Mucosa of stomach (tissue), 1 donor: ENCODE data around the gene SLC38A6.

Experiments
- H3K27me3 ChIP-seq: one replicate; pipeline ENCODE4 v1.7.0; 2013; ENCODE audit warnings: mild to moderate bottlenecking, low read length; ENCODE audit not compliant: control insufficient read depth, insufficient read depth
- H3K36me3 ChIP-seq: one replicate; pipeline ENCODE4 v1.7.0; 2013; ENCODE audit warnings: low read length; ENCODE audit not compliant: control insufficient read depth, insufficient read depth
- H3K4me1 ChIP-seq: one replicate; pipeline ENCODE4 v1.7.0; 2013; ENCODE audit warnings: mild to moderate bottlenecking, low read length; ENCODE audit not compliant: control insufficient read depth, insufficient read depth
- H3K4me3 ChIP-seq: one replicate; pipeline ENCODE4 v1.7.0; 2013; ENCODE audit warnings: low read length
- H3K9ac ChIP-seq: one replicate; pipeline ENCODE4 v1.7.0; 2013; ENCODE audit warnings: mild to moderate bottlenecking, low read length, moderate library complexity
- H3K9me3 ChIP-seq: one replicate; pipeline ENCODE4 v1.7.0; 2013; ENCODE audit warnings: mild to moderate bottlenecking, low read length, moderate library complexity; ENCODE audit not compliant: control insufficient read depth
- donor health status: Pancreatic carcinoma.

SLC38A6 gene

DNA sequence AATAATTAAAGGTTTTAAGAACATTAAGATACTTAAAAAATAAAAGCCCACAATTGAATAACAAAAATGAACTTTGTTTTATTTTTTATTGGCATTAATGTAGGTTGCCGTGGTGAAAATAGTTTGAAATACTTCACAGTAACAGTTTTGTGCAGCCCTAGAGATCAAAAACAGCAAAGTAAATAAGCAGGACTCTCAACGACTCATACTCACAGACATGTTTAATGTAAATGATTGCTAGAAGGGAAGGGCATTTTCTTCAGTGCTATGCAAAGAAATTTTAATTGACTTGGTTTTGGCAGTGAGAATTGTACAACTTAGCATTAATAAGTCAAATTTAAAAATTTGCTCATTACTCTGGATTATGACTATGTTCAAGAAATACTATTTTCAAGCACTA lies 16.1 kb upstream of the SLC38A6 start:
- Histone ChIP-seq H3K9me3 (no peaks in the 10 kb centered on the region), H3K27me3 (no peaks in the 10 kb centered on the region), H3K4me1 (no peaks in the 10 kb centered on the region), H3K36me3 (no peaks in the 10 kb centered on the region), H3K9ac (no peak overlapping the region), H3K4me3 (no peak overlapping the region)

DNA sequence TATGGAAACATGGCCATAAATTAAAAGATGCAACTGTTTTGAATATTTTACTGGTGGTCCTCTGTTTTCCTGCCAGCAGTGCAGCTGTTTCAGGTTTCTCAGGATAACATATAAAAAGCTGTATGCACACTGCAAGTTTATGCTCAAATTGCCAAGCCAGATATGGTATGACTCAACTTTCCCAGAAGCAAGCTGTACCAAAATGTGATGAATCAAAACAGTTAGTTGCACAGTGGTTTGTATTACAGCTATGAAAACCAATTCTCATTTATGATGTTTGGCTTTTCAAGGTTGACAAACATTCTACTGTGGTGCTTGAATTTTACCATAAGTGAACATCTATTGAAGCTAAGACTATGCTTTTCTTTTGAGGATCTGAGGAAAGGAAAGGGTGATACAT lies 15.6 kb upstream of the SLC38A6 start:
- no peaks in the 10 kb centered on the region for H3K9me3 ChIP-seq
- no peaks in the 10 kb centered on the region for H3K4me1 ChIP-seq

DNA sequence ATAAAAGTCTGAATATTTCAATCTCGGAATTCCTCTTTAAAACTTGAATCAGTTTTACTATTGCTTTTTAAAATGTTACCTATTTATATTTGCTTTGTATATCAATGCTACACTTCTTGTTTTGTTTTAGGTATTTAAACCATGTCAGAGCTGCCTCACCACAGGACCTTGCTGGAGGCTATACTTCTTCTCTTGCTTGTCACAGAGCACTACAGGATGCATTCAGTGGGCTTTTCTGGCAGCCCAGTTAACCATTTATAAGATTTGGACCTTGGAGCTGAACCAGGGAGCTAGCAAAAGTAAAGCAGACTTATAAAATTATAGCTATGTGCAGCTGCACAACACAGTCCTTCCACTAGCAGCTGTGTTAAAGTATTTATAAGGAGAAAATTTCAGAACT lies 12.9 kb upstream of the SLC38A6 start:
- Histone ChIP-seq H3K36me3 (no peaks in the 10 kb centered on the region), H3K9me3 (no peaks in the 10 kb centered on the region), H3K4me3 (no peak overlapping the region), H3K4me1 (no peaks in the 10 kb centered on the region), H3K27me3 (no peaks in the 10 kb centered on the region), H3K9ac (no peak overlapping the region)

More for the DNA sequence above, 15.6 kb upstream of the SLC38A6 start:
- no peak overlapping the region for H3K9ac ChIP-seq
- no peak overlapping the region for H3K4me3 ChIP-seq
- no peaks in the 10 kb centered on the region for H3K36me3 ChIP-seq
- H3K27me3 ChIP-seq: no peaks in the 10 kb centered on the region

DNA sequence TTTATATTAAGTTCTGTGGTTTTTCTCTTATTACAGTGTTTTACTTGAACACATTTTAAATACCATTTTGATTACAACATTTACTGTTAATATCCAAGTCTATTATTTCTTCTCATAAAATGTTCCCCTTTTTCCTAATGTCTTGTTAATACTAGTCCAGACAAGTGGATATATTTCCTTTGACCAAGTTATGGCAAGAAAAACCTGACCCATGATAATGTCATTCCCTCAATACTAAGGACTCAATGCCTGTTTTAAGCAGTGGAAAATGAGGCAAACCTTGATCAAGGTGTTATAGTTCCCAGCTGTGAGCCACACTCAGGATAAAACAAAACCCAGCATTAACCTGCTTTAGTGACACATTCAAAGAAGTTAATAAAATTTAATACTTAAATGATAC lies 12.4 kb upstream of the SLC38A6 start:
- H3K4me1 ChIP-seq: no peaks in the 10 kb centered on the region
- H3K9ac ChIP-seq: no peak overlapping the region
- H3K36me3 ChIP-seq: no peaks in the 10 kb centered on the region
- no peaks in the 10 kb centered on the region for H3K27me3 ChIP-seq
- H3K9me3 ChIP-seq: no peaks in the 10 kb centered on the region
- no peak overlapping the region for H3K4me3 ChIP-seq

DNA sequence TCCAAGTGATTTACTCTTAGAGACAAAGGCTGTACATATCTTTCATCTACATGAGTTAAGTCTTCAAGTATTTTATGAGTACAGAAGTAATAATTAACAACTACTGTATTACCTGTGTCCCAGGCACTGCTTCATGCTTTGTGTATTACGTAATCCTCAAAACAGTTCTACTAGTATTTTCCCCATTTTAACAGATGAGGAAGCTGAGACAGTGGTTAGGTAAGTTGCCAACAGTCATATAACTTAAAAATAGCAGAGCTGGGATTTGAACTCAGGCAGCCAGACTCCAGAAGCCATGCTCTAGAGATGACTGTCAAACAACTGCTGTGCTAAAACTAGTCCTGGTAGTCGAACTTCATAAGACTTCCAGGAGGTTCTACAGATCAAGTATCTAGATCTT lies 10.9 kb upstream of the SLC38A6 start:
- no peak overlapping the region for H3K4me3 ChIP-seq

DNA sequence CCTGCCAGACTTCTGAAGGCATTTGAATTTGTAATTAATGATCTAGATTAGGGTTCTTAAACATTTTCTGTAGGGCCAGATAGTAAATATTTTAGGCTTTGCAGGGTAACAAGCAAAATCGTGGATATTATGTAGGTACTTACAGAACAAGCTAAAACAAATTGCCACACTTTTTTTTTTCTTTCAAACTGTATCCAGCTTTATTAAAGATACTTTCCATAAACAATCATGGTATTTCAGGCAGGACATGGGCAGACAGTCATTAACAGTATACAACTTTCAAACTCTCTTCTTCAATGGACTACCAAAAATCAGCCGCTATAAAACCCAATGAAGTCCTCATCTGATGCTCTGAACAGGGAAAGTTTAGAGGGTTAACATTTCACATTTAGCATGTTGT lies 9.8 kb upstream of the SLC38A6 start:
- H3K9ac ChIP-seq: no peak overlapping the region
- no peaks in the 10 kb centered on the region for H3K4me1 ChIP-seq
- no peaks in the 10 kb centered on the region for H3K36me3 ChIP-seq
- no peaks in the 10 kb centered on the region for H3K9me3 ChIP-seq
- H3K4me3 ChIP-seq: no peak overlapping the region
- no peaks in the 10 kb centered on the region for H3K27me3 ChIP-seq

More for the DNA sequence above, 10.9 kb upstream of the SLC38A6 start:
- H3K4me1 ChIP-seq: no peaks in the 10 kb centered on the region
- no peaks in the 10 kb centered on the region for H3K36me3 ChIP-seq
- H3K9ac ChIP-seq: no peak overlapping the region
- H3K9me3 ChIP-seq: no peaks in the 10 kb centered on the region
- no peaks in the 10 kb centered on the region for H3K27me3 ChIP-seq

DNA sequence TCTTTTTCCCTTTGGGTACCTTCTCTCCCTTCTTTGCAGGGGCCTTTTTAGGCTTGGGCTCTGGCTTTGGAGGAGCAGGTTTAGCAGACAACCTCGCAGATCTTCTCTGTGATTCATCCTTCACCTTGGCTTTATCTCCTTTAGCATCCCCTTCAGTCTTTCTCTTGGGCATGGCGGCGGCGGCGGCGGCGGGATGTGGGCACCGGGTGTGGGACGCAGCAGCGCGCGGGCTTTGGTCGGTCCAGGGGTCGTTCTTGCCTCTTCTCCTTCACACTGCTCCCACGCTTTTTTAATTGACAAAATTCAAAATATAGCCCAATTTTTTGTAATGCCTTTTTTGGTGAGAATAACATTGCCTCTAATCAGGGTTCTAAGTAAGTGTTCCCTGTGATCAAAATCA lies 8.8 kb upstream of the SLC38A6 start:
- no peaks in the 10 kb centered on the region for H3K36me3 ChIP-seq
- H3K4me3 ChIP-seq: no peak overlapping the region
- H3K9me3 ChIP-seq: no peaks in the 10 kb centered on the region
- no peaks in the 10 kb centered on the region for H3K4me1 ChIP-seq
- no peaks in the 10 kb centered on the region for H3K27me3 ChIP-seq
- H3K9ac ChIP-seq: no peak overlapping the region

DNA sequence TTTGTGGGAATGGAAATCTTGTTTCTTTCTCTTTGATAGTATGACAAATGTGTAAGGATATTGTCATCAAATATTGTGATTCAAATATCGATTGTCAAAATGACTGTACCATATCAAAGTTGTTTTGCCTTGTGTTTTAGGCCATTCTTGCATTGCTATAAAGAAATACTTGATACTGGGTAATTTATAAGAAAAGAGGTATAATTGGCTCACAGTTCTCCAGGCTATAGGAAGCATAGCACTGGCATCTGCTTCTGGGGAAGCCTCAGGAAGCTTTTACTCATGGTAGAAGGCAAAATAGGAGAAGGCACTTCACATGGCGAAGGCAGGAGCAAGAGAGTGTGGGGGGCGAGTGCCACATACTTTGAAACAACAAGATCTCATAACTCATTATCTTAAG lies 8.0 kb upstream of the SLC38A6 start:
- Histone ChIP-seq H3K4me1 (no peaks in the 10 kb centered on the region), H3K9me3 (no peaks in the 10 kb centered on the region)

DNA sequence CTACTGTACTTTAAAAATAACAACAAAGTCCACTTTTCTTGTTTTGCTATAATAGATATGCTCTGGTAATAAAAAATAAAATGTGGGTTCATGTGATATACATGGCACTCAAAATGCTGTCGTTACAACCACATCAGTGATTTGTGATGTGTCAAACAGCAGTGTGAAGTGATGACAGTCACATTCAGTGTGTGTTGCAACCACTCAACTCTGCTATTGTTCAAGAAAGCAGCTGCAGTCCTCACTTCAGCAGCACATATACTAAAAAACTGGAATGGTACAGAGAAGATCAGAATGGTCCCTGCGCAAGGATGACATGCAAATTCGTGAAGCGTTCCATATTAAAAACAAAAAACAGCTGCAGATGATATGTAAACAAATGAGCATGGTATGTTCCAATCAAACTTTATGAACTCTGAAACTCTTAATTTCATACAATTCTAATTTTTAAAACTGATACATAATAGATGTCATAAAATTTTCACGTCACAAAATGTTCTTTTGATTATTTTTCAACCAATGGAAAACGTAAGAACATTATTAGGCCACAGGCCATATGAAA lies 6.9 kb upstream of the SLC38A6 start:
- Histone ChIP-seq H3K36me3 (no peaks in the 10 kb centered on the region), H3K27me3 (no peaks in the 10 kb centered on the region), H3K4me1 (no peaks in the 10 kb centered on the region), H3K9me3 (no peaks in the 10 kb centered on the region), H3K4me3 (no peak overlapping the region), H3K9ac (no peak overlapping the region)

More for the DNA sequence above, 8.0 kb upstream of the SLC38A6 start:
- H3K27me3 ChIP-seq: no peaks in the 10 kb centered on the region
- no peak overlapping the region for H3K9ac ChIP-seq
- H3K4me3 ChIP-seq: no peak overlapping the region
- H3K36me3 ChIP-seq: no peaks in the 10 kb centered on the region

DNA sequence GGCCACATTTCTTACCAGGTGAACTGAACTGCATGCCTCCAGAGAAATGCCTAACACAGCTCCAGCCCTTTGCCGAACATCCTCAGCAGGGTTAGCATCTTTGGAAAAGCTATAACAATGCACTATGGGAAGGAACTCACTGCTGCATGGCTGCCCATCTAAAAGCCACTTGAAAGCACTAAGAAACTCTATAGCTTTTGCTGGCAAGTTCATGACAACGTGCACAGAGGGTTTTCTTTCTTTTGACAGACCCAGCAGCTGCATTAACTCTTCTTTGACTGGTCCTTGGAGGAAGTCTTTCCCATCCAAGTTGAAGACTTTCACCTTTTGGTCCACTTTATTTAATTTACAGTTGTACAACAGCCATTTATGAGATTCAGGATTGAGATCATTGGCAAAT lies 5.5 kb upstream of the SLC38A6 start:
- Histone ChIP-seq H3K9ac (no peak overlapping the region), H3K27me3 (no peaks in the 10 kb centered on the region), H3K4me3 (no peak overlapping the region), H3K36me3 (no peaks in the 10 kb centered on the region), H3K4me1 (peaks cover 4% of the 10 kb centered on the region), H3K9me3 (no peaks in the 10 kb centered on the region)

DNA sequence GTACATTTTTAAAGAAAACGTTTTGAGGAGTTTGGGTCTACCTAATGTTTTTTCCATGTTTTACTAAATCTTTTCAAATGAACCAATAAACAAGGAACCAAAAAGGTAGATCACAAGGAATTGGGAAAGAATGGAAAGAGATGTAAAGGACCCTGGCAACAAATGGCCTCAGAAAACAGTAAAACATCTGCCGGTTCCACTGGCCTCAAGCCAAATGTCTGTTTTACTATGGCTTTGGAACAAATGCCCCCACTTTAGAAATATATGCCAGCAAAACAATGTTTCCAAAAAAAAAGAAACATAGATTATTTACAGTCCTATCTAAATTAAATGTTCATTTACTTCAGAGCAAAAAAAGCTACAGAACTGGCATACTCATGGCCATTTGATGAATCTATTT lies 3.2 kb upstream of the SLC38A6 start:
- Histone ChIP-seq H3K9ac (no peak overlapping the region), H3K9me3 (no peaks in the 10 kb centered on the region), H3K4me3 (no peak overlapping the region), H3K36me3 (no peaks in the 10 kb centered on the region), H3K4me1 (peaks cover 9% of the 10 kb centered on the region), H3K27me3 (no peaks in the 10 kb centered on the region)

DNA sequence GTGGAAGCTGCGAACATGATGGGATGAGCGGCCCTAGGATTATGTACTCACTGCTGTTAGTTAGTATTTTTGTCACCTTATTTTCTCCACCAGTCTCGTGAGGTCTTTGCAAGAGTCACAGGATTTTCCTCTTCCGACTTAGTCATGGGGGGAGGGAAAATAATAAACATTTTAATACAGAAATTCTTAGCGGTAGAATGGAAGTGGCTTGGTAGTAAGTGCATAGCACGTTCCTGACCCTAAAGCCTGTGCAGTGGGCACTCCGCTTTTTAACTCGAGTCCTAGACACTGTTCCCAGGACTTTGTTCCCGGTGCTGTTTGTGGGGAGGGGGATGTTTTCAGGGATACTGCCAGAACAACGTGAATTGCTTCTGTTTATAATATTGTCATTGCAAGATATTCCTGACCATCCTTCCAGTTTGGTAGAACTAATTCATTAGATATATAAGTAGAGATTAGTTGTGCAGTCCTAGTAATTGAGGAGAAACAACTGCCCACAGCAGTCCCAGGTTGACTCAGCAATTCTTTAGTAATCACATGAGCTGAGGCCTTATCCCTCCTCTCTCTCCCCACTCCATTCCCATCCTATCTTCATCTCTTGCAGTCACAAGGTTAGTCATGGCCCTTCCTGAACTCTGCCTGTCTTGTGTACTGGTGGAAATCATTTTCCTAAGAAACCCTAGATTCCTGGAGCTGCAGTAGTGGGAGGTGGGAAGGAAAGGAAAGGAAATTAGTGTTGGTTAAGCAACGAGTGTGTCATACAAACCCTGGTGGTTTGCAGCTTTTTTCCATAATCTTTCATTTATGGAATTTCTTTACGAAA lies 799 bp downstream of the SLC38A6 start:
- Histone ChIP-seq H3K27me3 (no peaks in the 10 kb centered on the region), H3K4me3 (peak overlapping the region; percentile 56), H3K9me3 (no peaks in the 10 kb centered on the region), H3K9ac (peak overlapping the region; percentile 72), H3K4me1 (peaks cover 9% of the 10 kb centered on the region), H3K36me3 (no peaks in the 10 kb centered on the region)
